Spleen (tissue), 11 donors: ENCODE measurements around the gene GOLPH3. TPM values are rescaled to one million over a fixed set of nuclear protein-coding genes. Genes with fewer than 3 reads are reported as not detected.
"Not testable (repeated sequence)": the region's sequence is repeated elsewhere in the genome, so short reads cannot be mapped to it uniquely, and the experiment has no call there.

ENCODE experiments used
- DNase-seq: peaks from one replicate; pipeline ENCODE4 v3.0.0-alpha.2; 2020
- H3K27ac ChIP-seq, 8 donors: fragments of 200-600 bp; sonication (generic) in 7 of 8; 1 replicate in 4 of 8; 2 replicates in 4 of 8; pipeline versions ENCODE4 v1.5.0 to v1.8.0; 2016 to 2021; ENCODE audit warnings: inconsistent platforms in 4 of 8, mild to moderate bottlenecking in 4 of 8, moderate library complexity in 1 of 8
- H3K27me3 ChIP-seq, 7 donors: fragments of 200-600 bp; sonication (generic) in 6 of 7; replicated peaks in 1 of 7; 1 replicate in 4 of 7; 2 replicates in 3 of 7; pipeline versions ENCODE4 v1.5.0 to v1.8.0; 2016 to 2021; ENCODE audit warnings: inconsistent platforms in 3 of 7, mild to moderate bottlenecking in 1 of 7
- H3K36me3 ChIP-seq, 6 donors: fragments of 200-600 bp; sonication (generic) in 5 of 6; 1 replicate in 4 of 6; 2 replicates in 2 of 6; pipeline versions ENCODE4 v1.5.0 to v1.8.0; 2016 to 2021; ENCODE audit warnings: inconsistent platforms in 2 of 6
- H3K4me1 ChIP-seq, 6 donors: fragments of 200-600 bp; sonication (generic) in 5 of 6; 1 replicate in 3 of 6; 2 replicates in 3 of 6; pipeline versions ENCODE4 v1.5.0 to v1.8.0; 2016 to 2021; ENCODE audit warnings: inconsistent platforms in 3 of 6
- H3K4me3 ChIP-seq, 8 donors: fragments of 200-600 bp; sonication (generic) in 7 of 8; 1 replicate in 4 of 8; 2 replicates in 4 of 8; pipeline versions ENCODE4 v1.5.0 to v1.8.0; 2016 to 2021; ENCODE audit warnings: inconsistent platforms in 4 of 8, mild to moderate bottlenecking in 4 of 8, moderate library complexity in 2 of 8
- H3K9me3 ChIP-seq, 8 donors: fragments of 200-600 bp; sonication (generic) in 7 of 8; 1 replicate in 4 of 8; 2 replicates in 4 of 8; pipeline versions ENCODE4 v1.5.0 to v1.8.0; 2016 to 2021; ENCODE audit warnings: inconsistent platforms in 4 of 8
- POLR2A ChIP-seq, 3 donors: fragments of 450-650 bp; IDR thresholded peaks; one replicate each; pipeline ENCODE4 v1.5.1; 2017; ENCODE audit warnings: antibody characterized with exemption in 3 of 3, mild to moderate bottlenecking in 1 of 3
- POLR2AphosphoS5 ChIP-seq, 3 donors: sonication (generic); formaldehyde crosslinking; IDR thresholded peaks; one replicate each; pipeline ENCODE4 v1.5.1; 2017; ENCODE audit warnings: antibody characterized with exemption in 3 of 3
- WGBS, 5 donors: extraction: QIAGEN DNeasy Blood & Tissue Kit in 3 of 5; methylation state at CpG; one replicate each; pipeline versions ENCODE4 v1.1.5 to v1.1.7; 2013 to 2018; 5-methylcytosine and 5-hydroxymethylcytosine counted together
- intact Hi-C: fragments of 100-400 bp; cut with DNase I; formaldehyde crosslinking; loops from one replicate; pipeline ENCODE4 v1.15.0; 2023; ENCODE audit warnings: low total_unique reads
- polyA plus RNA-seq, 3 donors: library from polyadenylated mRNA; stranded (reverse); fragments of 200-250 nt; gene quantifications; one replicate each; pipeline ENCODE4 v1.2.1, GENCODE V29; 2013
- total RNA-seq, 7 donors: library from RNA; depleted of rRNA in 3 of 7; stranded (reverse); fragments of >200 nt in 3 of 7; fragmentation: NEBNext Ultra II Directional in 4 of 7; extraction: Animal tissue kit (Norgen Biotek cat#: 25700) in 4 of 7; gene quantifications; one replicate each; pipeline versions ENCODE4 v1.1.0 to v1.2.1, GENCODE V29; 2016 to 2021
- TF ChIP-seq, protein P1 (sequence below), 11 experiments: fragments of 200-600 bp in 7 of 11; fragments of 450-650 bp in 4 of 11; sonication (generic) in 4 of 11; IDR thresholded peaks in 8 of 11; conservative IDR thresholded peaks in 3 of 11; 1 replicate in 7 of 11; 2 replicates in 4 of 11; pipeline versions ENCODE4 v1.4.0 to v1.8.0; 2016 to 2021; ENCODE audit warnings: antibody characterized with exemption in 11 of 11, inconsistent platforms in 4 of 11, mild to moderate bottlenecking in 1 of 11
- donor health status: healthy with polysubstance abuse.
- donor health status: DM: no; HTN: no; CAD: no; lungs with moderate emphysema.
- donor health status: DM: no; HTN: no; CAD: no.
- donor health status: Bipolar disorder and iron deficiency.
- donor health status: healthy.
- donor health status: DM: no; HTN: no; CAD: no.
- donor health status: DM: yes; HTN: yes; CAD: no.

GOLPH3 gene
- total and polyA plus RNA-seq, 10 donors = 27.0 to 82.3 (median 69.2) TPM

DNA sequence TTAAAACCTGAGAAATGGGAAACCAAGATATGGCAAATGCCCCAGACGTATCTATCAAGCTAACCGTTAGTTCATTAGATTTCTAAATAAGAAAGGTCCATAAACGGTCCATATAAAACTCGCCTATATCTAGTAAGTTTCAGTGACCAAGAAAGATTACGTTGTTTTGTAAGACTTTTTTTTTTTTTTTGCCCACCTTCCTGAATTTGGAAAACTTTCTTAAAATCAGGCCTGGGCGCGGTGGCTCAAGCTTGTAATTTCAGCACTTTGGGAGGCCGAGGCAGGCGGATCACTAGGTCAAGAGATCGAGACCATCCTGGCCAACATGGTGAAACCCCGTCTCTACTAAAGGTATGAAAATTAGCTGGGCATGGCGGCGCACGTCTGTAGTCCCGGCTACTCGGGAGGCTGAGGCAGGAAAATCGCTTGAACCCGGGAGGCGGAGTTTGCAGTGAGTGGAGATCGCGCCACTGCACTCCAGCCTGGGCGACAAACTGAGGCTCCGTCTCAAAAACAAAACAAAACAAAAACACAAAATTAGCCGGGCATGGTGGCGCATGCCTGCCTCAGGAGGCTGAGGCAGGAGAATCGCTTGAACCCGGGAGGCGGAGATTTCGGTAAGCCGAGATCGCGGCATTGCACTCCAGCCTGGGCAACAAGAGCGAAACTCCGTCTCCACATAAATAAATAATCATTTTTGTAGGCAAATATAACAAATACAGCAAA, 1.8 kb downstream of the GOLPH3 start:
- peak in 1 of 3 donors; percentile 27 for TF ChIP-seq POLR2AphosphoS5 (IDR thresholded peaks at IDR 0.05)
- peak overlapping the region; percentile 98 to 100 (median 99) for H3K27ac ChIP-seq
- peak overlapping the region; percentile 51 to 87 (median 74) for H3K4me3 ChIP-seq
- H3K27me3 ChIP-seq, intact Hi-C loops, H3K9me3 ChIP-seq: not testable (repeated sequence)
- WGBS, 5 donors = 5 to 7% (median 5%) methylated on average over 34 of the region's 34 CpGs
- peak; percentile 79 for DNase-seq
- H3K36me3 ChIP-seq = peaks cover 0 to 45% (median 19%) of the 10 kb centered on the region in 6 donors
- H3K4me1 ChIP-seq = peaks cover 28 to 73% (median 58%) of the 10 kb centered on the region in 6 donors

DNA sequence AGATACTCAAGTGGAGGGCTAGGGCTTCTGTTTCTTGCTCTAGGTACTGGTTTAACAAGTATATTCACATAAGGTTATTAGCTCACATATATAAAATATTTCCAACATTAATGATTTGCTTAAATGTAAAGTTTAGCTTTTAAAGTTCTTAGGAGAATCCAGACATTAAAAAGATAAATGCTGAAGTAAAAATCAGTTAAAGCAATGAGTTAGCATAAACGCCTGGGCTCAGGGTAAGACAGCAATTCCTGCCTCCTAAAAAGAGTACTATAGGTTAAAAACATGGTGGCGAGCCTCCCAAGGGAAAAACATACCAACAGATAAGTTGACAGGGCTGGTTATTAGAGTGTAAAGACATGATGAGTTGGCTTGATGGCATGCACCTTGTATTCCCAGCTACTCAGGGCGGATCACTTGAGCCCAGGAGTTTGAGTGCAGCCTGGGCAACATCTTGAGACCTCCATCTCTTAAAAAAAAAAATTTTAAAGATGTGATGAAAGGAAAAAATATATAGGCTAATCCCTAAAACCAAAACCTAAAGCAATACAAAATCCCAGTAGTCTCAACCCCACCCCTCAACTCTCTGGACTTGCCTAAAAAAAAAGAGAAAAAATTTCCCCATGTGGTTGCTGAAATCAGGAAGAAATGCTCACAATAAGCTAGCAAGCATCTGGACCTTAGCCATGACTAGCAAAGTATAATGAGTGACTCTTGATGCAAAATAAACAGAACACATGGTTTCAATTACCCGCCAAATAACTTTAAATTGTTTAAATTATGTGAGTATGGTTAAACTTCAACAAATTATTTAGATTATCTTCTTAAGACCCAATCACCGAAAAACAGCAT, 3.6 kb downstream of the GOLPH3 start:
- Histone ChIP-seq H3K4me1 (peaks cover 35 to 84% (median 72%) of the 10 kb centered on the region in 6 donors), H3K36me3 (peaks cover 0 to 57% (median 25%) of the 10 kb centered on the region in 6 donors), H3K27ac (peak overlapping the region in 1 of 8 donors; percentile 8), H3K9me3 (no peaks in the 10 kb centered on the region), H3K4me3 (no peak overlapping the region), H3K27me3 (no peaks in the 10 kb centered on the region)
- intact Hi-C loops = no loop called here
- 72 to 81% (median 76%) methylated on average over 5 of the region's 5 CpGs for WGBS, 5 donors
- TF ChIP-seq, protein P1, sequence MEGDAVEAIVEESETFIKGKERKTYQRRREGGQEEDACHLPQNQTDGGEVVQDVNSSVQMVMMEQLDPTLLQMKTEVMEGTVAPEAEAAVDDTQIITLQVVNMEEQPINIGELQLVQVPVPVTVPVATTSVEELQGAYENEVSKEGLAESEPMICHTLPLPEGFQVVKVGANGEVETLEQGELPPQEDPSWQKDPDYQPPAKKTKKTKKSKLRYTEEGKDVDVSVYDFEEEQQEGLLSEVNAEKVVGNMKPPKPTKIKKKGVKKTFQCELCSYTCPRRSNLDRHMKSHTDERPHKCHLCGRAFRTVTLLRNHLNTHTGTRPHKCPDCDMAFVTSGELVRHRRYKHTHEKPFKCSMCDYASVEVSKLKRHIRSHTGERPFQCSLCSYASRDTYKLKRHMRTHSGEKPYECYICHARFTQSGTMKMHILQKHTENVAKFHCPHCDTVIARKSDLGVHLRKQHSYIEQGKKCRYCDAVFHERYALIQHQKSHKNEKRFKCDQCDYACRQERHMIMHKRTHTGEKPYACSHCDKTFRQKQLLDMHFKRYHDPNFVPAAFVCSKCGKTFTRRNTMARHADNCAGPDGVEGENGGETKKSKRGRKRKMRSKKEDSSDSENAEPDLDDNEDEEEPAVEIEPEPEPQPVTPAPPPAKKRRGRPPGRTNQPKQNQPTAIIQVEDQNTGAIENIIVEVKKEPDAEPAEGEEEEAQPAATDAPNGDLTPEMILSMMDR (IDR thresholded peaks at IDR 0.05 in 8 of 11, conservative IDR thresholded peaks at IDR 0.05 in 3 of 11) = no peak
- no peak for DNase-seq

DNA sequence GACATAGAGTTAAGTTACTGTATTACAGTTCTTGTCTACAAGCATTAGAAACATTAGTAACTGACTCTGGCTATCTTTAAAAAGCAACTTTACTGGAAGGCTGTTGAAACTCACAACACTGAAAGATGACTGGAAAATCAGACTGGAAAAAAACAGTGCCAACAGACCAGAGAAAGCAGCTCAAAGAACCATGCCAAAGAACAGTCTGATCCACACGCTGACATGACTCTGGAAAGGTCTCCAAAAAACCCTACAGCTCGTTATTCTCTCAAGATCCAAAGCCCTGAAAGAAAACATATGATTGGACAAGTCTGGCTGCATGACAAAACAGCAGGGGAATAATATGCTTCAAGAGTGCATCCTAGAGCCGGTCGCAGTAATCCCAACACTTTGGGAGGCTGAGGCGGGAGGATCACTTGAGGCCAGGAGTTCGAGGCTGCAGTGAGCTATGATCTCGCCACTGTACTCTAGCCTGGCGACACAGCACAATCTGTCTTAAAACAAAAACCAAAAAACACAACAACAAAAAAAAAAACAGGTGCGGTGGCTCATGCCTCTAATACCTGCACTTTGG, 5.6 kb downstream of the GOLPH3 start:
- intact Hi-C loops = no loop called here
- peaks cover 0 to 63% (median 25%) of the 10 kb centered on the region in 6 donors for H3K36me3 ChIP-seq
- no peak for DNase-seq
- no peak overlapping the region for H3K27ac ChIP-seq
- TF ChIP-seq POLR2AphosphoS5 (IDR thresholded peaks at IDR 0.05) = no peak
- TF ChIP-seq, protein P1 (IDR thresholded peaks at IDR 0.05 in 8 of 11, conservative IDR thresholded peaks at IDR 0.05 in 3 of 11) = no peak
- no peak for TF ChIP-seq POLR2A (IDR thresholded peaks at IDR 0.05)
- H3K4me3 ChIP-seq = no peak overlapping the region
- H3K4me1 ChIP-seq = peaks cover 41 to 96% (median 85%) of the 10 kb centered on the region in 6 donors
- no peaks in the 10 kb centered on the region for H3K27me3 ChIP-seq
- 89 to 96% (median 95%) methylated on average over 9 of the region's 9 CpGs for WGBS, 5 donors
- no peaks in the 10 kb centered on the region for H3K9me3 ChIP-seq

DNA sequence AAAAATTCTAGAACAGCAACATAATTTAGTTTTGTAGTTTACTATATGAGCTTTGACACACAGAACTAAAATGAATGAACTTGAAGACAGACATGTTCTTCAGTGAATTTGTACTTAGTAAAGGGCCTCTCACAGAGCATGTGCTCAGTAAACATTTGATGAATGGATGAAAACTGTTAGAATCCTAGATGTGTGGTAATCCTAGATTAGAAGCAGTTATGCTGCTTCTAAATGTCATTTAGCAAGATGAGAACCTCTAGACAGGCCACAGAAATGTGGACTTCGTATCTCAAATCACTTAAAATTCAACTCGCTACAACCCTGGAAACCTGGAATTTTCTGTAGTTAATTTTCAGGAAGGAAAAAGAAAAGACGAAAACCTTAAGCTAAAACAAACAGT, 8.5 kb downstream of the GOLPH3 start:
- Histone ChIP-seq H3K4me3 (no peak overlapping the region), H3K27ac (peak overlapping the region in 6 of 8 donors; percentile 18 to 42 (median 29)), H3K9me3 (no peaks in the 10 kb centered on the region), H3K36me3 (peaks cover 0 to 63% (median 21%) of the 10 kb centered on the region in 6 donors), H3K4me1 (peaks cover 33 to 94% (median 71%) of the 10 kb centered on the region in 6 donors), H3K27me3 (no peaks in the 10 kb centered on the region)
- DNase-seq = no peak
- 37 to 59% (median 46%) methylated on average over 3 of the region's 3 CpGs for WGBS, 5 donors
- TF ChIP-seq, protein P1 (IDR thresholded peaks at IDR 0.05 in 8 of 11, conservative IDR thresholded peaks at IDR 0.05 in 3 of 11) = no peak
- no peak for TF ChIP-seq POLR2A (IDR thresholded peaks at IDR 0.05)
- no peak for TF ChIP-seq POLR2AphosphoS5 (IDR thresholded peaks at IDR 0.05)
- intact Hi-C loops = no loop called here
